ENCODE measurements around the gene GLT8D2. TPM values are rescaled to one million over a fixed set of nuclear protein-coding genes. Genes with fewer than 3 reads are reported as not detected.

The GLT8D2 gene
- total and polyA plus RNA-seq, 2 donors (not counting 1 experiment from before 2014, with no cell fraction given), result not detected

DNA sequence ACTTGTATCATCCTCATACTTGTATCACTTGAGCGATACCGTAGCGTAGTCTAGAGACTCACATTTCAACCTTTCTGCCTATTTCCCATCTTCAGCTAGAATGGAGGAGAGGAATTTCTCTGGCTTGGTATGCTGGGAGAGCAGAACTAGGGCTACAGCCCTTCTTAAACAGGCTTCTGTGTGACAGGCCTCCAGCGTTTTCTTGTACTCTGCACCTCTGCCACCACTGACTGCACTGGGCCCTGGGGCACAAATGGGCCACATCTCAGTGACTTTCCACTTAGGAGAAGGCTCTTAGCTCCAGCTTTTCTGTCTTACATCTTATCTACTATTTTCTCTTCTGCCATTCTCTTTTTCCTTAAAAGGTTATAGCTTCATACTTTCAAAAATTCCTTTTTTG lies 41.1 kb upstream of the GLT8D2 start:
- Histone ChIP-seq H3K79me2 (ENCODE audit: control insufficient read depth, insufficient read depth, low read length) (no peaks in the 10 kb centered on the region), H4K20me1 (ENCODE audit: control insufficient read depth, insufficient read depth, low read length, poor library complexity, severe bottlenecking) (no peaks in the 10 kb centered on the region), H2AFZ (ENCODE audit: insufficient read depth, low read depth, low read length, poor library complexity, severe bottlenecking) (no peak overlapping the region), H3K27ac (ENCODE audit: low read length in 2 of 2) (no peak overlapping the region), H3K27me3 (replicated peaks in 1 of 4; ENCODE audit: control extremely low read depth in 1 of 4, control insufficient read depth in 3 of 4, insufficient read depth in 4 of 4, low read length in 3 of 4) (no peaks in the 10 kb centered on the region), H3K9me3 (ENCODE audit: control extremely low read depth in 1 of 3, control insufficient read depth in 2 of 3, insufficient read depth in 1 of 3, low read length in 2 of 3) (no peaks in the 10 kb centered on the region), H3K4me2 (replicated peaks; ENCODE audit: low read depth, low read length, poor library complexity, severe bottlenecking) (no peak overlapping the region), H3K36me3 (replicated peaks in 1 of 2; ENCODE audit: control extremely low read depth in 1 of 2, control insufficient read depth in 1 of 2, extremely low read depth in 1 of 2, insufficient read depth in 2 of 2, low read length in 1 of 2) (peaks cover 31 to 50% of the 10 kb centered on the region in 2 experiments), H3K9ac (ENCODE audit: low read length) (no peak overlapping the region), H3K4me3 (ENCODE audit: control extremely low read depth in 1 of 5, extremely low read depth in 1 of 5, insufficient read depth in 1 of 5, low read depth in 2 of 5, low read length in 4 of 5) (no peak overlapping the region), H3K4me1 (ENCODE audit: control insufficient read depth in 2 of 2, insufficient read depth in 2 of 2, low read length in 2 of 2) (no peaks in the 10 kb centered on the region)
- ChIA-PET CTCF (no interaction called here), POLR2A (no interaction called here)
- intact Hi-C loops (cut with micrococcal nuclease), result no loop called here
- 83% methylated on average over 1 of the region's 4 CpGs for WGBS (ENCODE audit: insufficient coverage)
- no peaks in the 10 kb centered on the region for H3K4me1 Mint-ChIP-seq
- no peak overlapping the region for H3K4me3 Mint-ChIP-seq
- DNase-seq, result no peak
- no peak for TF ChIP-seq EZH2 (IDR thresholded peaks at IDR 0.05; ENCODE audit: borderline replicate concordance, insufficient read depth, low read depth, low read length, poor library complexity, severe bottlenecking)
- TF ChIP-seq, protein P1, sequence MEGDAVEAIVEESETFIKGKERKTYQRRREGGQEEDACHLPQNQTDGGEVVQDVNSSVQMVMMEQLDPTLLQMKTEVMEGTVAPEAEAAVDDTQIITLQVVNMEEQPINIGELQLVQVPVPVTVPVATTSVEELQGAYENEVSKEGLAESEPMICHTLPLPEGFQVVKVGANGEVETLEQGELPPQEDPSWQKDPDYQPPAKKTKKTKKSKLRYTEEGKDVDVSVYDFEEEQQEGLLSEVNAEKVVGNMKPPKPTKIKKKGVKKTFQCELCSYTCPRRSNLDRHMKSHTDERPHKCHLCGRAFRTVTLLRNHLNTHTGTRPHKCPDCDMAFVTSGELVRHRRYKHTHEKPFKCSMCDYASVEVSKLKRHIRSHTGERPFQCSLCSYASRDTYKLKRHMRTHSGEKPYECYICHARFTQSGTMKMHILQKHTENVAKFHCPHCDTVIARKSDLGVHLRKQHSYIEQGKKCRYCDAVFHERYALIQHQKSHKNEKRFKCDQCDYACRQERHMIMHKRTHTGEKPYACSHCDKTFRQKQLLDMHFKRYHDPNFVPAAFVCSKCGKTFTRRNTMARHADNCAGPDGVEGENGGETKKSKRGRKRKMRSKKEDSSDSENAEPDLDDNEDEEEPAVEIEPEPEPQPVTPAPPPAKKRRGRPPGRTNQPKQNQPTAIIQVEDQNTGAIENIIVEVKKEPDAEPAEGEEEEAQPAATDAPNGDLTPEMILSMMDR (IDR thresholded peaks at IDR 0.05), result no peak
- no peak for ATAC-seq (ENCODE audit: low read depth)
- no peaks in the 10 kb centered on the region for H3K9me3 Mint-ChIP-seq (ENCODE audit: insufficient read depth)
- H3K27ac Mint-ChIP-seq, result no peak overlapping the region
- no peaks in the 10 kb centered on the region for H3K27me3 Mint-ChIP-seq

DNA sequence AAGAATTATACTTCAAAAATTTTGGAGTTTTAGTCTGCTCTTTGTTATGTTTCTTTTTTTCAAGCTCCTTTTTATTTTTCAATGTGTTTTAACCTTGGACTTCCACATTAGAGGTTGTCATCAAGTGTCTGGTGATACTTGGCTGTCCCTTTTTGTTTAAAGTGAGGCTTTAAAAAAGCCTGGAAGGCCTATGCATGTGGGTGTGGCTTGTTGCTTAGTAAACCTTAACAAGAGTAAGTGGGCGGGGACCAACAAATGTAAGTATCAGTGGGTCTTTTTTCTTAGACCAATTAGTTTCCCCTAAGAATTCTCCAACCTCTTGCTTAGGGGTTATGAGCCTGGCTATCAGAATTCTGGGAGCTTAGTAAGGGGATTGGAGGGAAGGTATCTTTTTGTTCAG lies 40.7 kb upstream of the GLT8D2 start:
- Histone ChIP-seq H3K27ac (ENCODE audit: low read length in 2 of 2) (no peak overlapping the region), H3K79me2 (ENCODE audit: control insufficient read depth, insufficient read depth, low read length) (no peaks in the 10 kb centered on the region), H3K9me3 (ENCODE audit: control extremely low read depth in 1 of 3, control insufficient read depth in 2 of 3, insufficient read depth in 1 of 3, low read length in 2 of 3) (no peaks in the 10 kb centered on the region), H3K4me2 (replicated peaks; ENCODE audit: low read depth, low read length, poor library complexity, severe bottlenecking) (no peak overlapping the region), H2AFZ (ENCODE audit: insufficient read depth, low read depth, low read length, poor library complexity, severe bottlenecking) (no peak overlapping the region), H3K4me3 (ENCODE audit: control extremely low read depth in 1 of 5, extremely low read depth in 1 of 5, insufficient read depth in 1 of 5, low read depth in 2 of 5, low read length in 4 of 5) (no peak overlapping the region), H4K20me1 (ENCODE audit: control insufficient read depth, insufficient read depth, low read length, poor library complexity, severe bottlenecking) (no peaks in the 10 kb centered on the region), H3K4me1 (ENCODE audit: control insufficient read depth in 2 of 2, insufficient read depth in 2 of 2, low read length in 2 of 2) (no peaks in the 10 kb centered on the region), H3K9ac (ENCODE audit: low read length) (no peak overlapping the region), H3K36me3 (replicated peaks in 1 of 2; ENCODE audit: control extremely low read depth in 1 of 2, control insufficient read depth in 1 of 2, extremely low read depth in 1 of 2, insufficient read depth in 2 of 2, low read length in 1 of 2) (peaks cover 31 to 48% of the 10 kb centered on the region in 2 experiments), H3K27me3 (replicated peaks in 1 of 4; ENCODE audit: control extremely low read depth in 1 of 4, control insufficient read depth in 3 of 4, insufficient read depth in 4 of 4, low read length in 3 of 4) (no peaks in the 10 kb centered on the region)
- Mint-ChIP-seq H3K27ac (no peak overlapping the region), H3K27me3 (no peaks in the 10 kb centered on the region), H3K4me1 (no peaks in the 10 kb centered on the region), H3K9me3 (ENCODE audit: insufficient read depth) (no peaks in the 10 kb centered on the region), H3K4me3 (no peak overlapping the region)
- WGBS (ENCODE audit: insufficient coverage), result no CpG with 5 or more reads among the region's 1 CpG
- ChIA-PET POLR2A (no interaction called here), CTCF (no interaction called here)
- TF ChIP-seq EZH2 (IDR thresholded peaks at IDR 0.05; ENCODE audit: borderline replicate concordance, insufficient read depth, low read depth, low read length, poor library complexity, severe bottlenecking), result no peak
- TF ChIP-seq, protein P1 (IDR thresholded peaks at IDR 0.05), result no peak
- no peak for ATAC-seq (ENCODE audit: low read depth)
- intact Hi-C loops (cut with micrococcal nuclease), result no loop called here
- no peak for DNase-seq

Data from B cell (primary cell).